Astrocyte of the cerebellum (primary cell): ENCODE results near the gene PPP5C.
"Not testable (repeated sequence)": the region's sequence is repeated elsewhere in the genome, so short reads cannot be mapped to it uniquely, and the experiment has no call there.

ENCODE experiments used
- DNase-seq: peaks from one replicate; pipeline ENCODE4 v3.0.0-alpha.2; 2011; ENCODE audit warnings: low read depth
- H3K4me3 ChIP-seq: 2 replicates; pipeline ENCODE4 v1.5.1; 2011; ENCODE audit warnings: mild to moderate bottlenecking, low read depth, low read length, moderate library complexity
- CTCF ChIP-seq: IDR thresholded peaks from 2 replicates; pipeline ENCODE4 v1.5.1; 2012; ENCODE audit warnings: low read length, low read depth, moderate library complexity, mild to moderate bottlenecking; ENCODE audit errors: missing control alignments
- in situ Hi-C: cut with HindIII; loops from 2 replicates; pipeline ENCODE4 v1.10.0; 2017; ENCODE audit warnings: low sequenced_read_pairs

PPP5C gene

GRCh38 chr19:46394402-46394797, 47.5 kb downstream of the PPP5C start:
- DNase-seq, result no peak
- H3K4me3 ChIP-seq, result no peak overlapping the region
- no peak for TF ChIP-seq CTCF
- in situ Hi-C loops, result no loop called here

- H3K4me3 ChIP-seq, in situ Hi-C loops, DNase-seq: not testable (repeated sequence)
These were observed 51.1 kb downstream of the PPP5C start for GRCh38 chr19:46397801-46398479.

- in situ Hi-C loops, result no loop called here
- no peak overlapping the region for H3K4me3 ChIP-seq
- no peak for DNase-seq
- TF ChIP-seq CTCF, result no peak
These were observed 55.8 kb downstream of the PPP5C start for GRCh38 chr19:46402725-46403124.

GRCh38 chr19:46404055-46404752, 57.3 kb downstream of the PPP5C start:
- peak; percentile 9 for TF ChIP-seq CTCF
- no peak for DNase-seq
- in situ Hi-C loops, result no loop called here
- no peak overlapping the region for H3K4me3 ChIP-seq

- no peak for TF ChIP-seq CTCF
- in situ Hi-C loops, result no loop called here
- no peak overlapping the region for H3K4me3 ChIP-seq
- no peak for DNase-seq
These were observed 58.0 kb downstream of the PPP5C start for GRCh38 chr19:46404753-46405468.

- H3K4me3 ChIP-seq, result no peak overlapping the region
- no peak for TF ChIP-seq CTCF
- no peak for DNase-seq
- in situ Hi-C loops, result no loop called here
These were observed 60.1 kb downstream of the PPP5C start for GRCh38 chr19:46406976-46407375.
